Mesothelial cell of epicardium (in vitro differentiated cells): Measurements from ENCODE around the gene TMEM62. TPM values are rescaled to one million over a fixed set of nuclear protein-coding genes. Genes with fewer than 3 reads are reported as not detected.

ENCODE experiments used
- total RNA-seq: library from RNA; stranded (reverse); gene quantifications from 3 replicates; pipeline ENCODE4 v1.2.1, GENCODE V29; 2021

Gene TMEM62
- total RNA-seq, 1 donor from 2014 or later, result 13.4 TPM

Other genes starting within 250 kb of the TMEM62 start
- 18.2 to 22.1 TPM (median 21.1 TPM) in 3 replicates for gene TTBK2, start 212.8 kb upstream of the TMEM62 start, total RNA-seq
- gene UBR1, start 27.5 kb upstream of the TMEM62 start, total RNA-seq, result 29.9 to 36.4 TPM (median 33.4 TPM) in 3 replicates
- 29.3 to 31.2 TPM (median 29.5 TPM) in 3 replicates for gene CCNDBP1, start 51.8 kb downstream of the TMEM62 start, total RNA-seq
- gene EPB42, start 87.4 kb downstream of the TMEM62 start, total RNA-seq, result 0.13 TPM in 1 of 3 replicates, not detected in the others
- not detected in 3 replicates for gene TGM5, start 133.3 kb downstream of the TMEM62 start, total RNA-seq
- not detected in 3 replicates for gene TGM7, start 168.7 kb downstream of the TMEM62 start, total RNA-seq
- 9.8 to 10.0 TPM (median 9.9 TPM) in 3 replicates for gene LCMT2, start 197.0 kb downstream of the TMEM62 start, total RNA-seq
- gene ZSCAN29, start 237.5 kb downstream of the TMEM62 start, total RNA-seq, result 32.1 to 35.5 TPM (median 33.7 TPM) in 3 replicates
- gene TUBGCP4, start 237.5 kb downstream of the TMEM62 start, total RNA-seq, result 25.4 to 29.1 TPM (median 26.3 TPM) in 3 replicates